ENCODE measurements around the gene PDE4D. TPM values are rescaled to one million over a fixed set of nuclear protein-coding genes. Genes with fewer than 3 reads are reported as not detected.

PDE4D gene
- total RNA-seq, 1 experiment from 2014 or later, result 2.4 TPM

DNA sequence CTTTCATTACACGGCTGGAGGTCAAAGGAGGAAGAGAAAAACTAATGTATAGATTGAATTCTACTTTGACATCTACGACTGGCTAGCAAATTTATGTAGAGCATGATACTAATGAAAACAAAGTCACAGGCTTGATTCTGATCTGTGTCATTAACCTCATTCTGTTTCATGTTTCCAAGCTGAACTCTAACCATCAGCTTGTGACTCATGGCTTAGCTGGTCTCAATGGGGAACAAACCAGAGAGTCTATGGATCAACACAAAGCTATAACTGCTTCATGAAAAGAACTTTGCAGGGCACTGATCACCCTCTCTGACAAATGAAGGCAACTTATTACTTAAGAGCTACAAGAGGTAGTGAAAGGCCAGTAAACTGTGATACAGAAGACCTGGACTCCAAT lies 23.6 kb upstream of the PDE4D start:
- H3K27ac ChIP-seq (ENCODE audit: low read length), result no peak overlapping the region
- POLR2A ChIA-PET, result no interaction called here
- no peak overlapping the region for H3K4me3 ChIP-seq (ENCODE audit: low read depth in 2 of 2, low read length in 2 of 2)
- no peaks in the 10 kb centered on the region for H3K4me1 ChIP-seq (ENCODE audit: control insufficient read depth, insufficient read depth, low read length)
- BruUV-seq (replicated peaks), result no TSS peak
- no peaks in the 10 kb centered on the region for H3K36me3 ChIP-seq (ENCODE audit: control insufficient read depth, insufficient read depth, low read length)
- H3K9me3 ChIP-seq (ENCODE audit: control insufficient read depth, insufficient read depth, low read depth, low read length), result no peaks in the 10 kb centered on the region
- H3K27me3 ChIP-seq (ENCODE audit: control insufficient read depth, insufficient read depth, low read length), result no peaks in the 10 kb centered on the region
- TF ChIP-seq SIN3A (IDR thresholded peaks at IDR 0.05; ENCODE audit: borderline replicate concordance, insufficient read depth, low read depth, low read length) (no peak), POLR2AphosphoS5 (IDR thresholded peaks at IDR 0.05; ENCODE audit: low read depth, low read length) (no peak), TCF7L2 (IDR thresholded peaks at IDR 0.05; ENCODE audit: low read depth, low read length) (no peak)
- TF ChIP-seq, protein P1, sequence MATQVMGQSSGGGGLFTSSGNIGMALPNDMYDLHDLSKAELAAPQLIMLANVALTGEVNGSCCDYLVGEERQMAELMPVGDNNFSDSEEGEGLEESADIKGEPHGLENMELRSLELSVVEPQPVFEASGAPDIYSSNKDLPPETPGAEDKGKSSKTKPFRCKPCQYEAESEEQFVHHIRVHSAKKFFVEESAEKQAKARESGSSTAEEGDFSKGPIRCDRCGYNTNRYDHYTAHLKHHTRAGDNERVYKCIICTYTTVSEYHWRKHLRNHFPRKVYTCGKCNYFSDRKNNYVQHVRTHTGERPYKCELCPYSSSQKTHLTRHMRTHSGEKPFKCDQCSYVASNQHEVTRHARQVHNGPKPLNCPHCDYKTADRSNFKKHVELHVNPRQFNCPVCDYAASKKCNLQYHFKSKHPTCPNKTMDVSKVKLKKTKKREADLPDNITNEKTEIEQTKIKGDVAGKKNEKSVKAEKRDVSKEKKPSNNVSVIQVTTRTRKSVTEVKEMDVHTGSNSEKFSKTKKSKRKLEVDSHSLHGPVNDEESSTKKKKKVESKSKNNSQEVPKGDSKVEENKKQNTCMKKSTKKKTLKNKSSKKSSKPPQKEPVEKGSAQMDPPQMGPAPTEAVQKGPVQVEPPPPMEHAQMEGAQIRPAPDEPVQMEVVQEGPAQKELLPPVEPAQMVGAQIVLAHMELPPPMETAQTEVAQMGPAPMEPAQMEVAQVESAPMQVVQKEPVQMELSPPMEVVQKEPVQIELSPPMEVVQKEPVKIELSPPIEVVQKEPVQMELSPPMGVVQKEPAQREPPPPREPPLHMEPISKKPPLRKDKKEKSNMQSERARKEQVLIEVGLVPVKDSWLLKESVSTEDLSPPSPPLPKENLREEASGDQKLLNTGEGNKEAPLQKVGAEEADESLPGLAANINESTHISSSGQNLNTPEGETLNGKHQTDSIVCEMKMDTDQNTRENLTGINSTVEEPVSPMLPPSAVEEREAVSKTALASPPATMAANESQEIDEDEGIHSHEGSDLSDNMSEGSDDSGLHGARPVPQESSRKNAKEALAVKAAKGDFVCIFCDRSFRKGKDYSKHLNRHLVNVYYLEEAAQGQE (IDR thresholded peaks at IDR 0.05; ENCODE audit: insufficient read depth in 1 of 2, low read depth in 2 of 2, low read length in 1 of 2), result no peak
- TF ChIP-seq, protein P2, sequence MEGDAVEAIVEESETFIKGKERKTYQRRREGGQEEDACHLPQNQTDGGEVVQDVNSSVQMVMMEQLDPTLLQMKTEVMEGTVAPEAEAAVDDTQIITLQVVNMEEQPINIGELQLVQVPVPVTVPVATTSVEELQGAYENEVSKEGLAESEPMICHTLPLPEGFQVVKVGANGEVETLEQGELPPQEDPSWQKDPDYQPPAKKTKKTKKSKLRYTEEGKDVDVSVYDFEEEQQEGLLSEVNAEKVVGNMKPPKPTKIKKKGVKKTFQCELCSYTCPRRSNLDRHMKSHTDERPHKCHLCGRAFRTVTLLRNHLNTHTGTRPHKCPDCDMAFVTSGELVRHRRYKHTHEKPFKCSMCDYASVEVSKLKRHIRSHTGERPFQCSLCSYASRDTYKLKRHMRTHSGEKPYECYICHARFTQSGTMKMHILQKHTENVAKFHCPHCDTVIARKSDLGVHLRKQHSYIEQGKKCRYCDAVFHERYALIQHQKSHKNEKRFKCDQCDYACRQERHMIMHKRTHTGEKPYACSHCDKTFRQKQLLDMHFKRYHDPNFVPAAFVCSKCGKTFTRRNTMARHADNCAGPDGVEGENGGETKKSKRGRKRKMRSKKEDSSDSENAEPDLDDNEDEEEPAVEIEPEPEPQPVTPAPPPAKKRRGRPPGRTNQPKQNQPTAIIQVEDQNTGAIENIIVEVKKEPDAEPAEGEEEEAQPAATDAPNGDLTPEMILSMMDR (IDR thresholded peaks at IDR 0.05), result no peak
- CTCF ChIA-PET, result no interaction called here
- in situ Hi-C loops (cut with HindIII; ENCODE audit: low pct_unique_long_range_greater_than_20kb, low sequenced_read_pairs), result no loop called here
- DNase-seq (ENCODE audit: low read depth, low spot score) (no peak), ATAC-seq (no peak)
- intact Hi-C loops (cut with micrococcal nuclease; ENCODE audit: unreplicated experiment), result no loop called here

GRCh38 chr5:59905188-59905587 lies 11.7 kb upstream of the PDE4D start:
- peaks cover 2% of the 10 kb centered on the region; the same call in 1 of the 2 replicates for H3K27me3 ChIP-seq (ENCODE audit: control insufficient read depth, insufficient read depth, low read length)
- ATAC-seq (no peak), DNase-seq (ENCODE audit: low read depth, low spot score) (no peak)
- no TSS peak for BruUV-seq (replicated peaks)
- no peak overlapping the region for H3K4me3 ChIP-seq (ENCODE audit: low read depth in 2 of 2, low read length in 2 of 2)
- no peaks in the 10 kb centered on the region for H3K36me3 ChIP-seq (ENCODE audit: control insufficient read depth, insufficient read depth, low read length)
- ChIA-PET CTCF (no interaction called here), POLR2A (no interaction called here)
- no peaks in the 10 kb centered on the region for H3K4me1 ChIP-seq (ENCODE audit: control insufficient read depth, insufficient read depth, low read length)
- TF ChIP-seq TCF7L2 (IDR thresholded peaks at IDR 0.05; ENCODE audit: low read depth, low read length), result no peak
- TF ChIP-seq POLR2AphosphoS5 (IDR thresholded peaks at IDR 0.05; ENCODE audit: low read depth, low read length), result no peak
- TF ChIP-seq, protein P2 (IDR thresholded peaks at IDR 0.05), result no peak
- TF ChIP-seq SIN3A (IDR thresholded peaks at IDR 0.05; ENCODE audit: borderline replicate concordance, insufficient read depth, low read depth, low read length), result no peak
- TF ChIP-seq, protein P1 (IDR thresholded peaks at IDR 0.05; ENCODE audit: insufficient read depth in 1 of 2, low read depth in 2 of 2, low read length in 1 of 2), result no peak
- intact Hi-C loops (cut with micrococcal nuclease; ENCODE audit: unreplicated experiment), result no loop called here
- H3K27ac ChIP-seq (ENCODE audit: low read length), result no peak overlapping the region
- no peaks in the 10 kb centered on the region for H3K9me3 ChIP-seq (ENCODE audit: control insufficient read depth, insufficient read depth, low read depth, low read length)
- in situ Hi-C loops (cut with HindIII; ENCODE audit: low pct_unique_long_range_greater_than_20kb, low sequenced_read_pairs), result no loop called here
